Measurements from ENCODE around the gene SEMA4D.

The SEMA4D gene

GRCh38 chr9:89400403-89401116 is 97.4 kb downstream of the SEMA4D start:
- no peak overlapping the region for H3K4me3 ChIP-seq (replicated peaks; ENCODE audit: low read depth, low read length)
- no peak for DNase-seq (ENCODE audit: low read depth)
- TF ChIP-seq CTCF (IDR thresholded peaks at IDR 0.05; ENCODE audit: low read length, missing control alignments), result no peak

- TF ChIP-seq CTCF (IDR thresholded peaks at IDR 0.05; ENCODE audit: low read length, missing control alignments), result no peak
- no peak for DNase-seq (ENCODE audit: low read depth)
- H3K4me3 ChIP-seq (replicated peaks; ENCODE audit: low read depth, low read length), result no peak overlapping the region
Observed at GRCh38 chr9:89398621-89399020, 99.3 kb downstream of the SEMA4D start.

DNA sequence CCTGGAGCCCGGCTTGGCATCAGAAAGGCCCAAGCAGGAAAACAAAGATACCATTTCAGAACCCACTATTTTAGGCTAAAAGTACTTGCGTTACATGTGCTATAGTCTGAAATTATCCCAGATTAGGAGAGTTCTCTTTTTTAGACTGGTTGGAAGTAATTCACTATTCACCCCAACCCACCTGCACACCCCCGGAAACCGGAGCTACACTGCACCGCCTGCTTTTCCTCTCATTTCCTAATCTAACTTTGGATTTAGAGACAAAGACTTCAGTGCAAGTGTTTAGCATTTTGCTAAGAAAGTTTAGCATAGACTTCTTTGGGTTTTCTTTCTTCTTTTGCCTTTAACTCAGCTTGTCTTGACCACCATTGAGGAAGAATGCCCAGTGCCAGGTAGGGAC is 100.4 kb downstream of the SEMA4D start:
- DNase-seq (ENCODE audit: low read depth), result no peak
- no peak overlapping the region for H3K4me3 ChIP-seq (replicated peaks; ENCODE audit: low read depth, low read length)
- no peak for TF ChIP-seq CTCF (IDR thresholded peaks at IDR 0.05; ENCODE audit: low read length, missing control alignments)

- TF ChIP-seq CTCF (IDR thresholded peaks at IDR 0.05; ENCODE audit: low read length, missing control alignments), result no peak
- no peak overlapping the region for H3K4me3 ChIP-seq (replicated peaks; ENCODE audit: low read depth, low read length)
- DNase-seq (ENCODE audit: low read depth), result no peak
Observed at GRCh38 chr9:89395931-89396710, 101.8 kb downstream of the SEMA4D start.

- DNase-seq (ENCODE audit: low read depth), result no peak
- no peak overlapping the region for H3K4me3 ChIP-seq (replicated peaks; ENCODE audit: low read depth, low read length)
- TF ChIP-seq CTCF (IDR thresholded peaks at IDR 0.05; ENCODE audit: low read length, missing control alignments), result no peak
Observed at GRCh38 chr9:89394412-89394811, 103.5 kb downstream of the SEMA4D start.

GRCh38 chr9:89391585-89391984 is 106.3 kb downstream of the SEMA4D start:
- no peak overlapping the region for H3K4me3 ChIP-seq (replicated peaks; ENCODE audit: low read depth, low read length)
- TF ChIP-seq CTCF (IDR thresholded peaks at IDR 0.05; ENCODE audit: low read length, missing control alignments), result no peak
- no peak for DNase-seq (ENCODE audit: low read depth)

Data from fibroblast of pulmonary artery (primary cell).